Measurements from ENCODE around the gene MSANTD3.

DNA sequence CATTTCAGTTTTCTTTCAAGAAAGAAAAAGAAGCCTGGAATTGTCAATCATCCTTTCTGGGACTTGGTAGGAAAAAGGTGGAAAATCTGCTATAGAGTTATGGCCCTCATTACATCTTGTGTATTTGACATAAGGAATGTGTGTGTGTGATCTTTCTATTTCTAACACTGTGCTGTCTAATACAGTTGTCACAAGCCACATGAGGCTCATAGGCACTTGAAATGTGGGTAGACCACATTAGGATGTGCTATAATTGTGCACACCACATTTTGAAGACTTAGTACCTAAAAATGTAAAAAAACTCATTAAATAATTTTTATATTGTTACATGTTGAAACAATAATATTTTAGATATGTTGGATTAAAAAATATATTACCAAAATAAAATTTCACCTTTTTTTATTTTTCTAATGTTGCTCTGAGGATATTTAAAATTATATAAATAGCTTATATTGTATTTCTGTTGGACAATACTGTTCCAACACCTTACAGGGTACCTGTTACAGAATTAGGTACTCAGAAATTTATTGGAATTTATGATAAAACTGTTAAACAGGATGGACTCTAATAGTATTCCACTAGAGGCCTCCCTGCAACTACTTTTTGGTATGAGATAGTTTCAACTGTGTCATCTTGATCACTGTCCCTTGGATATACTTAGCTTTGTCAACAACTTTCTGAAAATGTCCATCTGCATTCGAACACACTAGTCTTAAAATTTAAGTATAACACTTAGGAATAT lies 18.4 kb downstream of the MSANTD3 start:
- TF ChIP-seq, protein P1, sequence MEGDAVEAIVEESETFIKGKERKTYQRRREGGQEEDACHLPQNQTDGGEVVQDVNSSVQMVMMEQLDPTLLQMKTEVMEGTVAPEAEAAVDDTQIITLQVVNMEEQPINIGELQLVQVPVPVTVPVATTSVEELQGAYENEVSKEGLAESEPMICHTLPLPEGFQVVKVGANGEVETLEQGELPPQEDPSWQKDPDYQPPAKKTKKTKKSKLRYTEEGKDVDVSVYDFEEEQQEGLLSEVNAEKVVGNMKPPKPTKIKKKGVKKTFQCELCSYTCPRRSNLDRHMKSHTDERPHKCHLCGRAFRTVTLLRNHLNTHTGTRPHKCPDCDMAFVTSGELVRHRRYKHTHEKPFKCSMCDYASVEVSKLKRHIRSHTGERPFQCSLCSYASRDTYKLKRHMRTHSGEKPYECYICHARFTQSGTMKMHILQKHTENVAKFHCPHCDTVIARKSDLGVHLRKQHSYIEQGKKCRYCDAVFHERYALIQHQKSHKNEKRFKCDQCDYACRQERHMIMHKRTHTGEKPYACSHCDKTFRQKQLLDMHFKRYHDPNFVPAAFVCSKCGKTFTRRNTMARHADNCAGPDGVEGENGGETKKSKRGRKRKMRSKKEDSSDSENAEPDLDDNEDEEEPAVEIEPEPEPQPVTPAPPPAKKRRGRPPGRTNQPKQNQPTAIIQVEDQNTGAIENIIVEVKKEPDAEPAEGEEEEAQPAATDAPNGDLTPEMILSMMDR (IDR thresholded peaks at IDR 0.05), result no peak
- TF ChIP-seq EP300 (IDR thresholded peaks at IDR 0.05), result no peak
